T47D (cell line): ENCODE measurements around the gene TMEM98.
"Not testable (repeated sequence)": the region's sequence is repeated elsewhere in the genome, so short reads cannot be mapped to it uniquely, and the experiment has no call there.

Experiments used
- DNase-seq, 2 experiments: peaks; one replicate each; pipeline versions ENCODE4 v3.0.0 to v3.0.0-alpha.2; 2011 to 2012; ENCODE audit warnings: low read depth in 1 of 2, low spot score in 1 of 2
- JUND ChIP-seq: IDR thresholded peaks from 2 replicates; pipeline ENCODE4 v1.6.1; 2012; ENCODE audit warnings: low read depth
- in situ Hi-C: cut with HindIII; loops from 2 replicates; pipeline ENCODE4 v1.10.0; 2016; ENCODE audit warnings: low sequenced_read_pairs, low pct_unique_long_range_greater_than_20kb

The TMEM98 gene

DNA sequence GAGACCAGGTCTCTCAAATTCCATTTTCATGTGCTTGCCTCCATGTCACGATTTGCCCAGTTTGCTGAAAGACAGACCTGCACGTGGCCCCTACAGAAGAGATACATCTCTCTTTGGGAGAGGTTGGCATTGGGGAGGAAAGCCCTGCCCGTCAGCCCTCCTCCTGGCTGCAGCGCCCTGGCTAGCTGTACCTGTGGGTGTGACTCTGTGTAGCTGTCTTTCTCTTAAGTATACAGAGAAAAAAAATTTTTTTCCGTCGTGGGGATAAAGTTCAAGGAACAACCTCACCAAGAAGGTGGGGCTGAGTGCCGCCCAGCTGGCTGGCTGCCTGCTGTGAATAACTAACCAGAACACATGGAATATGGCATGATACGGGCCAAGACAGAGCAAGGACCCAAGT lies 26.5 kb downstream of the TMEM98 start:
- DNase-seq: no peak
- TF ChIP-seq JUND: no peak
- in situ Hi-C loops: no loop called here

- no peak for TF ChIP-seq JUND
- DNase-seq: no peak
- in situ Hi-C loops: no loop called here
These were observed 27.2 kb downstream of the TMEM98 start for GRCh38 chr17:32955155-32955554.

- TF ChIP-seq JUND: no peak
- DNase-seq: no peak
- in situ Hi-C loops: no loop called here
These were observed 28.5 kb downstream of the TMEM98 start for GRCh38 chr17:32956240-32956970.

- in situ Hi-C loops: no loop called here
- no peak for TF ChIP-seq JUND
- DNase-seq: no peak
These were observed 30.5 kb downstream of the TMEM98 start for GRCh38 chr17:32958418-32958817.

DNA sequence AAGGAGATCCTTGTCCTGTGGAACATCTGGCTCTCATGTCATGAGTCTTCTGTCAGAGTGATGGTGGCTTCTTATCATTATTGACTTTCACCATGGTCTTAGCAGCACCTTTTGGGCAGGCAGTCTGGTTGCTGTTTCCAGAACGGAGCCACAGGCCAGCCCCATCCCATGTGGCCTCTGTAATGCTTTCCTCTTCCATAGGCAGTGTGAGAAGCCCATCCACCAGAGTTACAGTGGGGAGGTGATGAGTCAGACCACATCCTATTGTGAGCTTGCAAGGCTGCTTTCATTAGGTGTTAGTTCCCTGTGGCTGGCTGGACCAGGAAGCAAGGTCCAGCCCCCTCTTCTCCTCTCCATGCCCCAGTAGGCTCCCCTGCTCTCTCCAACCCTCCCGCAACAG lies 32.9 kb downstream of the TMEM98 start:
- no peak for DNase-seq
- in situ Hi-C loops: no loop called here
- no peak for TF ChIP-seq JUND

GRCh38 chr17:32962320-32962711 lies 34.4 kb downstream of the TMEM98 start:
- DNase-seq: no peak
- in situ Hi-C loops: no loop called here
- no peak for TF ChIP-seq JUND

GRCh38 chr17:32964541-32964940 lies 36.6 kb downstream of the TMEM98 start:
- no peak for TF ChIP-seq JUND
- in situ Hi-C loops: no loop called here
- no peak for DNase-seq

- peak in 1 of 2 experiments; percentile 38 for DNase-seq
- in situ Hi-C loops: not testable (repeated sequence)
These were observed 41.3 kb downstream of the TMEM98 start for GRCh38 chr17:32969231-32969630.

- no peak for DNase-seq
- in situ Hi-C loops: no loop called here
- no peak for TF ChIP-seq JUND
These were observed 42.3 kb downstream of the TMEM98 start for GRCh38 chr17:32970281-32970680.

- DNase-seq: no peak
- no peak for TF ChIP-seq JUND
- in situ Hi-C loops: no loop called here
These were observed 43.2 kb downstream of the TMEM98 start for GRCh38 chr17:32971171-32971570.

- in situ Hi-C loops: no loop called here
- TF ChIP-seq JUND: no peak
These were observed 48.2 kb downstream of the TMEM98 start for GRCh38 chr17:32976131-32976530.

GRCh38 chr17:32976605-32977004 lies 48.7 kb downstream of the TMEM98 start:
- in situ Hi-C loops: no loop called here
- TF ChIP-seq JUND: no peak
- no peak for DNase-seq

More at GRCh38 chr17:32976131-32976530, 48.2 kb downstream of the TMEM98 start:
- no peak for DNase-seq

- TF ChIP-seq JUND: no peak
- no peak for DNase-seq
- in situ Hi-C loops: no loop called here
These were observed 52.3 kb downstream of the TMEM98 start for GRCh38 chr17:32980230-32980629.

GRCh38 chr17:32981611-32982010 lies 53.7 kb downstream of the TMEM98 start:
- in situ Hi-C loops, DNase-seq: not testable (repeated sequence)
